ENCODE data around the gene WDR17.
"Not testable (repeated sequence)": the region's sequence is repeated elsewhere in the genome, so short reads cannot be mapped to it uniquely, and the experiment has no call there.

The WDR17 gene

DNA sequence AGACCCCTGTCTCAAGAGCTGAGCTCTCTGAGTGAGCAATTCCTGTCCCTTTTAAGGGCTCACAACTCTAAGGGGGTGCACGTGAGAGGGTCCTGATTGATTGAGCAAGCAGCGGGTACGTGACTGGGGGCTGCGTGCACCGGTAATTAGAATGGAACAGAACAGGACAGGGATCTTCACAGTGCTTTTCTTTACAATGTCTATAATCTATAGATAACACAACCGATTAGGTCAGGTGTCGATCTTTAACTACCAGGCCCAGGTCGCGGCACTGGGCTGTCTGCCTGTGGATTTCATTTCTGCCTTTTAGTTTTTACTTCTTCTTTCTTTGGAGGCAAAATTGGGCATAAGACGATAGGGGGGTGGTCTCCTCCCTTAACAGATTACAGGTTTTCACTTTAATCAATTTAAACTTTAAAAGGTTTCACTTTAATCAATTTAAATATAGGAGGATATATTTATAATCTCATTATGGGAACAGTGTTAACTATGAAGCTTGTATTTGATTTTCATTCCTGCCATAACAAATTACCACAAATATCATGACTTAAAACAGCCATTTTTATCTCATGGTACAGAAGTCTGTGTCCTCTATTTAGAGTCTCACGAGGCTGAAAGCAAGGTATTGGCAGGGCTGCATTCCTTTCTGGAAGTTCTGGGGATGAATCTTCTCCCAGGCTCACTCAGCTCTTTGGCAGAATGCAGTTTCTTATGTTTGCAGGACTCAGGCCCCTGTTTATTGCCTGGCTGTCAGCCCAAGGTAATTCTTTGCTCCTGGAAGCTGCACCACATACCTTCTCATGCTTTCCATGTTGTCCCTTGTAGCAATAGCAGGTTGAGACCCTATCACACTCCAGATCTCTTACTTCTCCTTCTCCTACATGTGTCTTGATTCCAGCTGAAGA lies 124.5 kb downstream of the WDR17 start:
- no peak for DNase-seq (ENCODE audit: low read depth, low spot score)

- no peak for DNase-seq (ENCODE audit: low read depth, low spot score)
These were observed 126.3 kb downstream of the WDR17 start for GRCh38 chr4:176191974-176192373.

- no peak for DNase-seq (ENCODE audit: low read depth, low spot score)
These were observed 127.5 kb downstream of the WDR17 start for GRCh38 chr4:176193126-176193525.

GRCh38 chr4:176193938-176194337 lies 128.3 kb downstream of the WDR17 start:
- no peak for DNase-seq (ENCODE audit: low read depth, low spot score)

DNA sequence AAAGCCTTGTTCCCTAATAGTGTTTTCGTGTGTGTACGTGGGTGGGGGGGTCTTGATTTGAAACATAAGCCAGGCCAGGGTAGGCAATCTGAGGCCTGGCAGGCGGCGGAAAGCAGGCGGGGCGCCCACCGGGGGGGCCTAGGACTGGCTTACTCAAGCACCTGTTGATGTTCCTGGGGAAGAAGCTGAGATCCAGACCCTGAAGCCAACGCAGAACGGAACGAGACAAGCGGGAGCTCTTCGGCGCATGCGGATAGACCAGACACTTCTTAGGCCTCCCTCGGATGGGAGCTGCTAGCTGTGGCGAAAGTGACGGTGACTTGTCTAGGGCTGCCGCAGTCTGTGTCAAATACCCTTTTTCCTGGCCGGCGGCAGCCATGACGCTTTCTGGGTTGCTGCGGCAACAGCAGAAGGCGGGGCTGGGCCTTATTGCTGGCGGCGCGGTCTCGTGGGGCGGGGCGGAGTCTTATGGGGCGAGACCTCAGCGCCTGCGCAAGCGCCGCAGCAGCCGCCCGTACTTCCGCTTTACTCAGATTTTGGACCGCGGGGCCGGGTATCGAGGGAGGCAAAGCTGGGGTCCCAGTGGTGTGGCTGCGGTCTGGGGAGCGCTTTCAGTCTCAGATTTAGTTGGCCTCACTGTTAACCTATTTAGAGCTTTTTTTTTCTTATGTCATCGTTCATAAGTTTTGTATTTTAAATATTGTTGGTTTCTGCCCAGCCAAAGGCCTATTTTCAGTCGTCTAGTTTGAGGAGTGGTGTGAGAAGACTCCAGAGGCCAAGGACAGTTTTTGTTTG lies 129.7 kb downstream of the WDR17 start, which contains the start of gene SPATA4:
Gene SPATA4 (minus strand): TSS at position 402 of the 795 bp plus-strand sequence. CDS start 23 bp downstream, at position 379.
- DNase-seq (ENCODE audit: low read depth, low spot score): peak; percentile 70

- no peak for DNase-seq (ENCODE audit: low read depth, low spot score)
These were observed 132.8 kb downstream of the WDR17 start for GRCh38 chr4:176198316-176198903.

GRCh38 chr4:176205299-176205698 lies 139.7 kb downstream of the WDR17 start:
- no peak for DNase-seq (ENCODE audit: low read depth, low spot score)

DNA sequence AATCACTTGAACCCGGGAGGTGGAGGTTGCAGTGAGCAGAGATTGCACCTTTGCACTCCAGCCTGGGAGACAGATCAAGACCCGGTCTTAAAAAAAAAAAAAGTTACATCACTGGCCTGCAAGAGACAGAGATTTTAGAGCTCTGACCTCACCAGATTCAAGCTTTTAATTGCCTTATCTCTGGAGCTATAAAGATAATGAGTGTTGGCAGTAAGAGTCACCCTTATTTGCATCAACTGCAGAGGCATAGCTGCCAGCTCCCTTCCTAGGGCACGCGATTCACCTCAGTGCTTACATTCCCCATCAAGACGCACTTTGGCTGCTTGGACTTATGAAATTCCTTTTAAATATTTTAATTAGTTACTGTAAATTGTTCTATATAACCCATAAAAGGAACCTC lies 142.2 kb downstream of the WDR17 start:
- DNase-seq (ENCODE audit: low read depth, low spot score): no peak

- no peak for DNase-seq (ENCODE audit: low read depth, low spot score)
These were observed 143.9 kb downstream of the WDR17 start for GRCh38 chr4:176209535-176209934.

GRCh38 chr4:176210101-176210500 lies 144.5 kb downstream of the WDR17 start:
- DNase-seq (ENCODE audit: low read depth, low spot score): no peak

DNA sequence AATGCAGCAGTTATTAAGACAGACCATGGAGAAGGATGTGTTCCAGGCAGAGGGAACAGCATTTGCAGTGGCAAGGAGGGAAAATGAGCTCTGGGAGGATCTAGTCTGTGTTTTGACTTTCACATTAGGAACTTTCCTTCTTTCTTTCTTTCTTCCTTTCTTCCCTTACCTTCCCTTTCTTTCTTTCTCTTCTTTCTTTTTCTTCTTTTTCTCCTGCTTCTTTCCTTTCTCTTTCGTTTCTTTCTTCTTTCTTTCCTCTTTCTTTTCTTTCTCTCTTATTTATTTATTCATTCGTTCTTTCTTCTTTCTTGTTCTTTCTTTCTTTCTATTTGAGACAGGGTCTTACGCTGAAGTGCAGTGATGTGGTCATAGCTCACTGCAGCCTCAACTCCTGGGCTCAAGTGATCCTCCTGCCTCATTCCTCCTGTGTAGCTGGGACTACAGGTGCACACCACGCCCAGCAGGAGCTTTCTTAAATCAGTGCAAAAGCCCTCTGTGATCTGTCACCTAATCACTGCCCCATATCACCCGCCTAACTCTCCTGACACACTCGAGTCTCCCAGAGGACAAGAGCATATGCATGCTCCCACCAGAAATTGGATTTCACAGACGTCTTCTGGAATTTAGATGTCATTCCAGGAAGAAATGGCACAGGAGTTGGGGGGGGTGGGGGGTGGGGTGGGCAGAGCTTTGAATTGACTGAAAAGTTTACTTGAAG lies 145.1 kb downstream of the WDR17 start:
- DNase-seq (ENCODE audit: low read depth, low spot score): no peak

- DNase-seq (ENCODE audit: low read depth, low spot score): not testable (repeated sequence)
These were observed 146.7 kb downstream of the WDR17 start for GRCh38 chr4:176212351-176212750.

DNA sequence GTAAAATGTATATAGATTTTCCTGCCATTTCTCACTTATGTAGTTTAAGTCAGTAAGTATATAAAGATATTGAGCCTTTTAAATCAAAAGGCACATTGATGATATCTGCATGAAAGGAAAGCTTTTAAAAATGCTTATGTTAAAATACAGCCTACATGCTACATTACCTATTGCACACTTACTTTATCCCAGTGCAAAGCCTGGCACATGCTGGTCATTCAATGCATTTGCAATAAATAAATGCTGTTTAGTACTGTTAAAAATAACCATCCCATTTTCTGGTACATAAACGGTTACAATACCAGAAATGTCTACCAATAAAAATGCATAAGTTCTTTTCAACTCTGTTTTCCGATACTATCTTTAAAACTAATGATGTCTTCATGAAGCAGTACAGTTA lies 151.9 kb downstream of the WDR17 start:
- no peak for DNase-seq (ENCODE audit: low read depth, low spot score)

DNA sequence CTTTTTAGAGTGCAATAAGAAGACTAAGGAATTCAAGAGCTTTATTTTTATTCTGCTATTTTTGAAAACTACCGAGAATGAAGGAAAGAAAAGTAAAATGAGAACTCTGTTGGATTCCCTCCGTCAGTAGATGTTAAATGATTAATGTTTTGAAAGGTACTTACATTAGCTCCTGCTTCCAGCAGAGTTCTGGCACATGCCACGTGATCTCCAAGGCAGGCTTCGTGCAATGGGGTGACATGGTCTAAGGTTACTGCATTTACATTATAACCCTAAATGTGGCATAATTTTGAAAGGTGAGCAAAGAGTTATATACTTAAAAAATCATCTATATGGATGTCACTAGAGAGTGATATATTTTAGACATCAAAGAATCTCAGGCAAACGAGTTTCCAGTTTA lies 156.5 kb downstream of the WDR17 start:
- no peak for DNase-seq (ENCODE audit: low read depth, low spot score)

GRCh38 chr4:176223561-176223960 lies 157.9 kb downstream of the WDR17 start:
- DNase-seq (ENCODE audit: low read depth, low spot score): no peak

DNA sequence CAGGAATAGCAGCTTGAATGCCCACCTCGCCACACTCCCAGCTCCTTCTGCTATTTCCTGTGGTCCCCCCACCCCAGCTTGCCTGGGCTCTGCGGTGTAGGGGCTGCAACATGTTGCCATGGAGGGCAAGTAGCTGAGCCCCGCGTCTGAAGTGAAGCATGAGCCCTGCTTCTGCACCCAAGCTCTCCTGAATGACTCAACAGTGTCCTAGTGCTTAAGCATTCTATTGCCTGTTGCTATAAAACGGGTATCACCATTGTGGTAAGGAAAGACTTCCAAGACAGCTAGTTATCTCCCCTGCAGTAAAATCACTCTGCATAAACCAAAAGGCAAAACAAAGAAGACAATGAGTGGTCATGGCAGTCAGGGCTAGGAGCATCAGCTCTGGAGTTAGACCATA lies 161.1 kb downstream of the WDR17 start:
- no peak for DNase-seq (ENCODE audit: low read depth, low spot score)

- no peak for DNase-seq (ENCODE audit: low read depth, low spot score)
These were observed 164.0 kb downstream of the WDR17 start for GRCh38 chr4:176229645-176230044.

Data from smooth muscle cell of the brain vasculature (primary cell).